CD4-positive, alpha-beta T cell treated with Interleukin-15 for 1 hour (primary cell): ENCODE data around the gene COPE.

Experiments
- DNase-seq: peaks from one replicate; pipeline ENCODE4 v3.0.0-alpha.2; 2020

Gene COPE

GRCh38 chr19:18865106-18865972, 53.8 kb downstream of the COPE start:
- DNase-seq, result no peak

GRCh38 chr19:18863843-18864362, 55.3 kb downstream of the COPE start:
- no peak for DNase-seq

GRCh38 chr19:18862976-18863842, 56.0 kb downstream of the COPE start:
- no peak for DNase-seq

DNA sequence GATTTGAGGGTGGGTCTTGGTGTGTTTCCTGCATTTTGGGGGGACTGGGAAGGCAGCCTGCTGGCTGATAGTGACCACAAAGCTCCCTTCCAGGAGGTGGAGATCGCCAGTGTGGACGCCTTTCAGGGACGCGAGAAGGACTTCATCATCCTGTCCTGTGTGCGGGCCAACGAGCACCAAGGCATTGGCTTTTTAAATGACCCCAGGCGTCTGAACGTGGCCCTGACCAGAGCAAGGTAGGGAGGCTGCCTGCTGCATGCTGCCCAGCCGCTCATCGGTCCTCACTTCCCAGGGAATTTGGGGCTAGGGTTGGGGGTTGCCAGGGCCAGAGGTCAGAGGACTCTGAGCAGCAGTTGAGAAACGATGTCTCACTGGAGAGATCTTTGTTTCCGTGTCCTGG, 57.3 kb downstream of the COPE start:
- no peak for DNase-seq

GRCh38 chr19:18861235-18861634, 58.0 kb downstream of the COPE start:
- no peak for DNase-seq

GRCh38 chr19:18860725-18861124, 58.5 kb downstream of the COPE start:
- DNase-seq, result no peak

DNA sequence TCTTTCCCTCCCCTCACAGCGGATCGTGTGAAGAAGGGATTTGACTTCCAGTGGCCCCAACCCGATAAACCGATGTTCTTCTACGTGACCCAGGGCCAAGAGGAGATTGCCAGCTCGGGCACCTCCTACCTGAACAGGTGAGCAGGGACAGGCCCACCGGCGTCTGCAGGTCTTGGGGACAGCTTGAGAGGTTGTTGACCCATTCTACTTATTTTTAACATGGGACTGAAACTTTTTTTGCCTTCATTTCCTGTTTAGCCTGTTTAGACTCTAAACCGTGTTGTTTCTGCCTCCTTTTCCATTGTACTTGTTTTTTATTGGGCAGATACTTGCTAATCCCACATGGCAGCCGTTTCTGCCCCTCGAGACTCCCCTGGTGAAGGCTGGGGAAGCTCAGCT, 58.9 kb downstream of the COPE start:
- no peak for DNase-seq

DNA sequence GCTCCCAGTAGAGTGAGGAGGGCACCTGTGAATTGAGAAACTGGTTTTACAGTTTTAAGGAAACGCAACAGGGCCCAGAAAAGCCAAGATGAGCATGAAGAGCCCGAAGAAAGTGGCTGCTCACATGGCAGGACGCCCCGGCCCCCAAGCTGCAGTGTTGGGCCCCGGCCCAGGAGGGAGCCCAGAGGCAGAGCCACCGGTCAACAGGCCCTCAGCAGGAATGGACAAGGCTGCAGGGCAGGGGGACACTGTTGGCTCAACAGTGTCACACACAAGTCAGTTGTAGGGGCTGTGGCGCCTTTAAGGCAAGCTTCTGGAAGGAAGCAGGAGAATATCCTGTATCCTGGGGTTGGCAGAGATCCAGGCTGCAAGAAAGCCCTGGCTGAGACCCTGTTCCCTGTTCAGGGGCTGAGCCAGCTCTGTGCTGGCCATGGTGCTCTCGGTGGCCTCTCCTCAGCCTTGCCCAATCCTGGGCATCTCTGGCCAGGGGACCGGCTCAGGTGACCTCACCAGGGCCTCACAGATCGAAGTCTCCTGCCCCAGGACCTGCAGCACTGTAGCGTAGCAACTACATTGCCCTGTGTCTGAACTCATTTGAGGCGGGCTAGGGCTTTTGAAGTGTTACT, 59.4 kb downstream of the COPE start:
- DNase-seq, result no peak

DNA sequence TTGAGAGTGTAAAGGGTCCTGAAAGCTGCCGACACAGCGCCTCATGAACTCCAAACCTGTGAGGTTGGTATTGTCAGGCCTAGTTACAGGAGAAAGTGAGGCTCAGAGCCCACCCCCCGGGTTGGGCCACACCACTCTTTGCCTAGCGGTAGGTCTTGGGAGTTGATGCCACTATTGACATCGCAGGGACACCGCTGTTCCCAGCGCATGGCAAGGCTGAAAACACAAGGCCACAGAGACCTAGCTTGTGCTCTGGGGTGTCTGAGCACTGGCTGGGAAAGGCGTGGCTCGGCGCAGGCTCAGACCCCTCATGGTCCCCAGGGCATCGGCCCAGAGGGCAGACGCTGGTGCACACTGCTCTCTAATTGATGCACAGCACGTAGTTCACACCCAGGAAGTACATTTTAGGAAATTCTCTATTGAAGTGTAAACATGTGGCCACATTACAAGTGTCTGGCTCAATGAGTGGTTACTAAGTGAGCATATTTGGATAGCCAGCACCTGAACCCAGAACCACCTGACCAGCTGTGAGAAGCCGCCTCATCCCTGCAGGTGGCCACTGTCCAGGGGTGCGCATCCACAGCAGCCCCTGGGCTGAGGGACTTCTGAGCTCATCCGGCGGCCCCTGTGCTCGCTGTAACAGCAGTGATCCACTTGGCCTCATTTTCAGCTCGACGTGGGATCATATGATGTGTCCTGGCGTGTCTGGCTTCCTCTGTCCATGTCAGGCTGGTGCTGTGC, 60.1 kb downstream of the COPE start:
- DNase-seq, result no peak

DNA sequence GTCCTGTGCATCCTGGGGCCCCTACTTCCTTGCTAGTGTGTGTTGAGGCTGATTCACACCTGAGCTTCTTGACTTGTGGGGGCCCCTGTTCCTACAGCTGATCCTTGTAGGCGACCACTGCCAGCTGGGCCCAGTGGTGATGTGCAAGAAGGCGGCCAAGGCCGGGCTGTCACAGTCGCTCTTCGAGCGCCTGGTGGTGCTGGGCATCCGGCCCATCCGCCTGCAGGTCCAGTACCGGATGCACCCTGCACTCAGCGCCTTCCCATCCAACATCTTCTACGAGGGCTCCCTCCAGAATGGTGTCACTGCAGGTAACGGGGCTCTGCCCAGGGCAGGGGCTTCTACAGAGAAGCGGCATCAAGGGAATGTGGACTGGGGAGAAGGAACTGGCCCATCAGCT, 62.0 kb downstream of the COPE start:
- DNase-seq, result no peak

DNA sequence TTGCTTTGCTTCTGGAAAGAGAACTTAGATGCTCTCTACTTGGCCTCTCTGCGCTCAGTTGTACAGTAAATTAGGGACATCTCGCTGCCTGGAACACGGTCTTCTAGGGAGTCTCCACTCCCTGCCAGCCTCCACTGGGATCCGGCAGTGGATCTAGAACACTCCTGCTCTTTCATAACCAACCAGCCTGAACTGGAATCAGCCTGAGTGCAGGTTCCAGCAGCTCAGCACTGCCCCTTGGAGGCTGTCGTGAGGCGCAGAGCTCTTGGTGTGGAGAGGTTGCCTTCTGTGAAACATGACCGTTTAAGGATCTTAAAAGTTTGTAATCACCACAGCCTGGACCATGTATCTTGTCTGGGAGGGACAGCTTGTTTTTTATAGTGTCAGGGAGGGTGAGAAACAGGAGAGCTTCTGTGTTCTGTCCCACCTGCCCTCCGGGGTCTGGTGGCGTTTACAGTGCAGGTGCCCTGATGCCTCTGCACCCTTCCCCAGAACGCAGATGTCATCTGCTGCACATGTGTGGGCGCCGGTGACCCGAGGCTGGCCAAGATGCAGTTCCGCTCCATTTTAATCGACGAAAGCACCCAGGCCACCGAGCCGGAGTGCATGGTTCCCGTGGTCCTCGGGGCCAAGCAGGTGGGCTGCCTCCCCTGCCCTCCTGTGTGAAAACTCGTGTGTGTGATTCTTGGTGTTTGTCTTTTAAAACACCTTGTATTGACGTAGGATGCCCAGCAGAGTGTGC, 62.6 kb downstream of the COPE start:
- DNase-seq, result no peak

DNA sequence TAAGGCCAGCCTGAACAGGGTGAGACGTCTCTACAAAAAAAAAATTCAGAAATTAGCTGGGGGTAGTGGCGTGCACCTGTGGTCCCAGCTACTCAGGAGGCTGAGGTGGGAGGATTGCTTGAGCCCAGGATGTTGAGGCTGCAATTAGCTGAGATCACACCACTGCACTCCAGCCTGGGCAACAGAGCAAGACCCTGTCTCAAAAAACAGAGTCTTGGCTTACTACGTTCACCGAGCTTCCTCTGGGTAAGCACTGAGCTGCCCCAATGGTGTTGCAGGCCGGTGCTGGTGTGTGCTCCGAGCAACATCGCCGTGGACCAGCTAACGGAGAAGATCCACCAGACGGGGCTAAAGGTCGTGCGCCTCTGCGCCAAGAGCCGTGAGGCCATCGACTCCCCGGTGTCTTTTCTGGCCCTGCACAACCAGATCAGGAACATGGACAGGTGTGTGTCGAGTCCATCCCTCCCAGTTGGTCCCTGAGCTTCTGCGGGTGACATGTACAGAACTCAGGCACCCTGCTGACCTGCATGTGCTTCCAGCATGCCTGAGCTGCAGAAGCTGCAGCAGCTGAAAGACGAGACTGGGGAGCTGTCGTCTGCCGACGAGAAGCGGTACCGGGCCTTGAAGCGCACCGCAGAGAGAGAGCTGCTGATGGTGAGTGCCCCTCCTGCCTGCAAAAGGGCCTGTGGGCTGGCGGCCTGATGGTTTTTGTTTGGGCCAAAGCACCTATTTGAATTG, 63.4 kb downstream of the COPE start:
- DNase-seq, result no peak

DNA sequence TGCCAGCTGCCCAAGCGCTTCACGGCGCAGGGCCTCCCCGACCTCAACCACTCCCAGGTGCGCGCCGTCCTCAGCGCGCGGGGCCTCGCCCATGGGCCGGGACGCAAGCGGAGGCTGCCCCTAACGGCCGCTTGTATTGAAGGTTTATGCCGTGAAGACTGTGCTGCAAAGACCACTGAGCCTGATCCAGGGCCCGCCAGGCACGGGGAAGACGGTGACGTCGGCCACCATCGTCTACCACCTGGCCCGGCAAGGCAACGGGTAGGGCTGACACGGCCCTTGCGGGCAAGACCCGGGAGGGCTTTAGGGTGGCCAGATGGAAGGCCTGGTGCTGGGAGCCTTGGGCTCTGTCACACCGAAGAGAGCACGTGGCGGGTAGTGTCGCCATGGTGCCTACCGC, 64.2 kb downstream of the COPE start:
- no peak for DNase-seq

DNA sequence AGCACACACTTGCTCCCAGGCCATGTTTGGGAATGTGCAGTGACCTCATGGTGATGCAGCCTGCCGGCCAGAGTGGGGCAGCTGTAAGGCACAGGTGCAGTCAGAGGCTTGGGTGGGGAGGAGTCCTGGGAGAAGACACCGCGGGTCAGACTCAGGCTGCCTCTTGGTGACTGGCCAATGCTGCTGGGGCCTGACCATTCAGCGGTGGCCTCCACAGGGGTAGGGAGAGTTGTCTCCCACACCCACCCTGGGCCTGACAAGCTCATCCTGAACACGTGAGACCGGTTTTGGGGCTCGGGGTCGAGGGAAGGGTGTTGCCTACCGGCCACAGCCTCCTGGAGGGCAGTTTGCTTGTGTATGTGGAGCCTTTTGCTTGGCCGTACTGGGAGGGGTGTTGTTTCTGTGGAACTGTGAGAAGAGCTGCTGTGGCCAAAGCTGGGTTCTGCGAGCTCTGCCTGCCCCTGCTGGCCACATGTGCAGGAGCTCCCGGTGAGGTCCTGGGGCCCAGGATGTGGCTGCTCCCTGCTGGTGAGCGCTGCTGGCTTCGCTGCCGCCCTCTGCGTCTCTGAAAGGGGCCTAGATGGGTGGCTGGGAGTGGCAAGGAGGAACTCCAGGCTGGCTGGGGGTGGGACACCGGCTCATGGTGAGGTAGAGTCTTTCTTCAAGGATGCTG, 65.3 kb downstream of the COPE start:
- DNase-seq, result no peak

GRCh38 chr19:18852648-18853047, 66.5 kb downstream of the COPE start:
- no peak for DNase-seq

- no peak for DNase-seq
Measured at GRCh38 chr19:18851673-18852325, 67.4 kb downstream of the COPE start.

DNA sequence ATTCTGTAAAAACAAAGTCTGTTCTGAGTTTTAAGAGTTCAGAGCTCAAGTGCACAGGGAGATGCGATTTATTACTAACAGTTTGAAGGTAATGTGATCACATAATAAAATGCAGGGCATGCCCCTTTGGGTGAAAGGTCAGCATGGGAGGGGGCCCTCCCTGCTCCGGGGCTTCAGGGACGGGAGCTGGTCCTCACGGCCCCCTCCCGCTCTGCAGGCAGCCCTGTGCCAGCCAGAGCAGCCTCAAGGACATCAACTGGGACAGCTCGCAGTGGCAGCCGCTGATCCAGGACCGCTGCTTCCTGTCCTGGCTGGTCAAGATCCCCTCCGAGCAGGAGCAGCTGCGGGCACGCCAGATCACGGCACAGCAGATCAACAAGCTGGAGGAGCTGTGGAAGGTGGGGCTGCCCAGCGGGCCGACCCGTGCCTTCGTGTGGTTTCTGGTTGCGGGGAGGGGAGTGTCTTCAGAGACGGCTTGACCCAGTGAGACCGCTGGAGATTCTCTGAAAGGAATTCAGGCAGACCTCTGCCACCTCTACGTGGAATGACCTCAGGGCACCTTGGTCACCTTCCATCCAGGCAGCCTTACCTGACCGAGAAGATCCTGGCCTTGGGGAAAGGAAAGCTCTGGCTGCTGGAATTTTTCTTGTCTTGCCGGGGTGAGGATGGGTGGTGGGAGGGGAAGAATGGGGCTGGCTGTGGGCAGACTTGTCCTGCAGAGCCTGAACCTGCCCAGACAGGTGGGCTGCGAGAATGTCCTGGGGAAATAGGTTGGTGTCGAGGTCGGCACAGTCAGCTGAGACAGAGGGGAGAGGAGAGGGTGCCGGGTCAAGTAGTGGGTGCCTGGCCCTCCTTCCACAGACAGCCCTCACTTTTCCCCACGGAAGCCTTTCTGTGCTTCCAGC, 68.5 kb downstream of the COPE start:
- DNase-seq, result no peak

GRCh38 chr19:18849838-18850400, 69.3 kb downstream of the COPE start:
- DNase-seq, result no peak
